Endothelial cell of umbilical vein (primary cell): ENCODE measurements around the gene MCCC2. TPM values are rescaled to one million over a fixed set of nuclear protein-coding genes. Genes with fewer than 3 reads are reported as not detected.

Experiments
- Bru-seq: library from RNA; stranded (reverse); fragments of 400-500 nt; gene quantifications from one replicate; lab custom pipeline; 2021; lab: Mats Ljungman, UMichigan
- BruChase-seq, 2 experiments: library from RNA; stranded (reverse); fragments of 400-500 nt; gene quantifications; one replicate each; lab custom pipeline; 2021; lab: Mats Ljungman, UMichigan
- BruUV-seq: library from RNA; stranded (reverse); fragments of 400-500 nt; replicated peaks from 2 replicates; lab custom pipeline; 2021; lab: Mats Ljungman, UMichigan
- CTCF ChIA-PET: fragments of 300-600, 350-600 bp; sonication (Branson Sonifier 250); formaldehyde crosslinking; loops from one replicate; lab custom pipeline; 2021; ENCODE audit warnings: antibody characterized with exemption, inconsistent platforms; lab: Charles Lee
- POLR2A ChIA-PET: fragments of 300-600, 350-600 bp; sonication (Branson Sonifier 250); formaldehyde crosslinking; loops from one replicate; lab custom pipeline; 2021; ENCODE audit warnings: antibody characterized with exemption, inconsistent platforms; lab: Charles Lee
- DNase-seq: peaks from one replicate; pipeline ENCODE4 v3.0.0-alpha.2; 2011; ENCODE audit warnings: low read depth, low spot score
- FAIRE-seq: peaks from 2 replicates; lab custom pipeline; 2011; peaks lifted over from hg19 to GRCh38; lab: Jason Lieb, UNC
- H2AFZ ChIP-seq: 2 replicates; pipeline ENCODE4 v1.6.0; 2012; ENCODE audit warnings: low read depth, low read length, control low read depth, inconsistent platforms
- H3K27ac ChIP-seq: 2 replicates; pipeline ENCODE4 v1.5.1; 2011; ENCODE audit warnings: low read depth, mild to moderate bottlenecking, control low read depth, low read length, moderate library complexity; ENCODE audit not compliant: insufficient read depth
- H3K27me3 ChIP-seq, 2 experiments: 2 replicates each; pipeline versions ENCODE4 v1.6.0 to v1.6.1; 2011; ENCODE audit warnings: low read length in 2 of 2, mixed read lengths in 1 of 2; ENCODE audit not compliant: control insufficient read depth in 2 of 2, insufficient read depth in 2 of 2
- H3K36me3 ChIP-seq, 2 experiments: 2 replicates in 1 of 2; 3 replicates in 1 of 2; pipeline ENCODE4 v1.5.1; 2011; ENCODE audit warnings: low read length in 2 of 2, mild to moderate bottlenecking in 1 of 2, moderate library complexity in 1 of 2; ENCODE audit not compliant: control insufficient read depth in 2 of 2, insufficient read depth in 2 of 2; ENCODE audit errors: extremely low read depth in 1 of 2
- H3K4me1 ChIP-seq: 3 replicates; pipeline ENCODE4 v1.5.1; 2011; ENCODE audit warnings: mild to moderate bottlenecking, low read length; ENCODE audit not compliant: control insufficient read depth, insufficient read depth; ENCODE audit errors: extremely low read depth
- H3K4me2 ChIP-seq: 2 replicates; pipeline ENCODE4 v1.6.1; 2011; ENCODE audit warnings: low read length, control low read depth, mixed read lengths; ENCODE audit not compliant: insufficient read depth
- H3K4me3 ChIP-seq, 3 experiments: fragments of 200-600 bp in 1 of 3; sonication (generic), shearing (Covaris generic) in 1 of 3; replicated peaks in 1 of 3; 2 replicates each; pipeline ENCODE4 v1.5.1; 2011 to 2016; ENCODE audit warnings: control low read depth in 3 of 3, low read length in 3 of 3, mild to moderate bottlenecking in 2 of 3, inconsistent platforms in 1 of 3, low read depth in 1 of 3, moderate library complexity in 1 of 3; ENCODE audit not compliant: insufficient read depth in 1 of 3
- H3K79me2 ChIP-seq: 2 replicates; pipeline ENCODE4 v1.6.0; 2012; ENCODE audit warnings: low read length, inconsistent platforms; ENCODE audit not compliant: control insufficient read depth, insufficient read depth
- H3K9ac ChIP-seq: replicated peaks from 2 replicates; pipeline ENCODE3; 2011; ENCODE audit warnings: low read length, control low read depth; ENCODE audit not compliant: insufficient read depth; ENCODE audit errors: extremely low read depth
- H3K9me1 ChIP-seq: replicated peaks from 3 replicates; pipeline ENCODE4 v1.6.0; 2011; ENCODE audit warnings: mild to moderate bottlenecking, low read length; ENCODE audit not compliant: control insufficient read depth, insufficient read depth; ENCODE audit errors: extremely low read depth
- H3K9me3 ChIP-seq: replicated peaks from 2 replicates; pipeline ENCODE4 v1.5.1; 2012; ENCODE audit warnings: low read length, inconsistent platforms; ENCODE audit not compliant: control insufficient read depth, insufficient read depth
- H4K20me1 ChIP-seq: replicated peaks from 2 replicates; pipeline ENCODE3; 2011; ENCODE audit warnings: mild to moderate bottlenecking, low read length; ENCODE audit not compliant: control insufficient read depth, insufficient read depth; ENCODE audit errors: extremely low read depth
- EZH2 ChIP-seq: IDR thresholded peaks from 2 replicates; pipeline ENCODE4 v1.6.1; 2012; ENCODE audit warnings: borderline replicate concordance, low read depth, mild to moderate bottlenecking, moderate library complexity, low read length, inconsistent platforms; ENCODE audit not compliant: severe bottlenecking
- FOS ChIP-seq: IDR thresholded peaks from 2 replicates; pipeline ENCODE4 v1.6.1; 2011; ENCODE audit warnings: mild to moderate bottlenecking, low read length, moderate library complexity, borderline replicate concordance; ENCODE audit not compliant: insufficient read depth
- GATA2 ChIP-seq: IDR thresholded peaks from 2 replicates; pipeline ENCODE4 v1.7.0; 2011; ENCODE audit warnings: low read depth, mild to moderate bottlenecking, moderate library complexity, mixed read lengths, low read length; ENCODE audit not compliant: insufficient read length, insufficient read depth
- JUN ChIP-seq: IDR thresholded peaks from 2 replicates; pipeline ENCODE4 v1.6.1; 2011; ENCODE audit warnings: borderline replicate concordance, low read depth; ENCODE audit not compliant: insufficient read length, insufficient read depth
- MYC ChIP-seq: IDR thresholded peaks from one replicate; pipeline ENCODE4 v1.6.1; 2011; ENCODE audit warnings: mild to moderate bottlenecking, low read depth, low read length
- POLR2A ChIP-seq: IDR thresholded peaks from 2 replicates; pipeline ENCODE4 v1.6.1; 2012; ENCODE audit warnings: low read depth, mild to moderate bottlenecking, control low read depth, low read length
- POLR2AphosphoS5 ChIP-seq: IDR thresholded peaks from 2 replicates; pipeline ENCODE4 v1.6.1; 2012; ENCODE audit warnings: low read depth, mild to moderate bottlenecking, control low read depth, low read length, moderate library complexity; ENCODE audit not compliant: insufficient read depth
- dilution Hi-C: fragments of 300-500 bp; cut with MboI; formaldehyde crosslinking; loops from one replicate; pipeline ENCODE4 v1.15.0; 2019; ENCODE audit warnings: low sequenced_read_pairs; ENCODE audit not compliant: extremely low pct_ligation_motif_present
- intact Hi-C: fragments of 100-400 bp; cut with micrococcal nuclease; formaldehyde crosslinking; loops from one replicate; pipeline ENCODE4 v1.10.0; 2022
- long read RNA-seq: library from polyadenylated mRNA; stranded (forward); transcript quantifications from one replicate; pipeline ENCODE4 v2.0.0, GENCODE V29; 2021
- polyA minus RNA-seq, 3 experiments: library from RNA; depleted of rRNA, polyadenylated mRNA; stranded (reverse); fragments of >200 nt; gene quantifications; 1 replicate in 1 of 3; 2 replicates in 2 of 3; pipeline ENCODE4 v1.2.3, GENCODE V29; 2011
- polyA plus RNA-seq, 4 experiments: library from polyadenylated mRNA; depleted of rRNA in 3 of 4; stranded (reverse) in 3 of 4; unstranded in 1 of 4; fragments of >200 nt; gene quantifications; 2 replicates each; pipeline versions ENCODE4 v1.2.1 to v1.2.3, GENCODE V29; 2011 to 2012; ENCODE audit warnings: missing spikeins in 1 of 4
- total RNA-seq: library from RNA; stranded (reverse); gene quantifications from 2 replicates; pipeline ENCODE4 v1.2.3, GENCODE V29; 2021
- TF ChIP-seq, protein P1 (sequence below), 2 donors: IDR thresholded peaks; 1 replicate in 1 of 2; 2 replicates in 1 of 2; pipeline ENCODE4 v1.5.1; 2011; ENCODE audit warnings: low read length in 2 of 2, mild to moderate bottlenecking in 2 of 2, moderate library complexity in 2 of 2, control low read depth in 1 of 2, inconsistent platforms in 1 of 2, low read depth in 1 of 2; ENCODE audit not compliant: insufficient read depth in 1 of 2; ENCODE audit errors: extremely low read depth in 1 of 2
- TF ChIP-seq, protein P2 (sequence below): IDR thresholded peaks from 2 replicates; pipeline ENCODE4 v1.6.1; 2011; ENCODE audit not compliant: insufficient read depth, insufficient read length

MCCC2 gene
- total RNA-seq (27.8 and 28.6 TPM in 2 replicates), polyA plus RNA-seq (25.7 and 27.9 TPM in 2 replicates), polyA minus RNA-seq (27.4 and 31.2 TPM in 2 replicates), Bru-seq, nascent RNA (percentile 64 among the genes with signal in this experiment), BruChase-seq, experiment 1, labeled RNA remaining after a 6-hour chase (percentile 63 among the genes with signal in this experiment), BruChase-seq, experiment 2, labeled RNA remaining after a 2-hour chase (percentile 57 among the genes with signal in this experiment)
- 19.8 and 20.2 TPM in 2 replicates for polyA plus RNA-seq (2011; cell fraction: cytosol; rRNA removed)
- 24.2 and 27.1 TPM in 2 replicates for polyA plus RNA-seq (2011; cell fraction: nucleus; rRNA removed)
- polyA plus RNA-seq (2012) = 22.5 and 26.0 TPM in 2 replicates
- polyA minus RNA-seq (2011; cell fraction: cytosol; rRNA and poly(A)+ RNA removed) = 28.7 TPM
- 13.0 and 20.1 TPM in 2 replicates for polyA minus RNA-seq (2011; cell fraction: nucleus; rRNA and poly(A)+ RNA removed)
- long read RNA-seq, transcript MCCC2-201 (17 exons, 3,665 nt) = major isoform, 11 of 26 reads
- long read RNA-seq, partial matches to known transcripts = 1 of 26 reads
- long read RNA-seq, other reads (novel, unspliced or antisense) = 13 of 26 reads

DNA sequence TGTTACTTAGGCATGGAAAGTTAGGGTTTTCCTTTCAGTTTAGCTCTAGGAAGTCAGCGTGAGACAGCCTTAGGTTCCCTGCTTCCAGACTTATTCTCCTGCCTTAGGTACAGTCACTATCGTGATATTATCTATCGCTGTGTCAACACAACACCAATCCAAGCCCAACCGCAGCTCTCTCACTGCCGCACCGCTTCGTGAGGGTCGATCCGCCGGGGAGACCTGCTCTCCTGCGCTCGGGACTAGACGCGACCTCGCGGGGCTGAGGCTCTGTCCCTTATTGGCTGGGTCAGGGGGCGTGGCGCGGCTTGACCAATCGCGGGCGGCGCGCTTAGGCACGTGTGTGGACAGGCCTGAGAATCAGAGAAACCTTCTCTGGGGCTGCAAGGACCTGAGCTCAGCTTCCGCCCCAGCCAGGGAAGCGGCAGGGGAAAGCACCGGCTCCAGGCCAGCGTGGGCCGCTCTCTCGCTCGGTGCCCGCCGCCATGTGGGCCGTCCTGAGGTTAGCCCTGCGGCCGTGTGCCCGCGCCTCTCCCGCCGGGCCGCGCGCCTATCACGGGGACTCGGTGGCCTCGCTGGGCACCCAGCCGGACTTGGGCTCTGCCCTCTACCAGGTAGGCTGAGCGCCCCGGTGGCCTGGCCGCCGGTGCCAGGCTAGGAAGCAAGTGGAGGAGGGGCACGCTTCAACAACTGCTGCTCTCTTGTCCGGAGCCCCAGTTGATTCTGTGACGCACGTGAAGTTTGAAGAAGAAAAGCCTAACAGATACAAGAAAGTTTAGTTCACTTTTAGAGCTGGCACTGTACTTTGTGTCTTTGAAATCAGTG lies at the start of gene MCCC2:
MCCC2 (plus strand) TSS at position 400 of the 825 bp plus-strand sequence; CDS start at position 486, 86 bp downstream.
- Histone ChIP-seq H3K4me2 (peak within 1 kb of the TSS; percentile 62), H3K27me3 (no peaks in the 10 kb centered on the region), H3K36me3 (no peaks in the 10 kb centered on the region), H3K79me2 (peaks cover 2% of the 10 kb centered on the region), H3K9ac (peak within 1 kb of the TSS; percentile 76), H3K9me1 (no peaks in the 10 kb centered on the region), H3K4me1 (peaks cover 3% of the 10 kb centered on the region), H3K4me3 (peak within 1 kb of the TSS; percentile 61 to 75 (median 63)), H3K9me3 (no peaks in the 10 kb centered on the region), H4K20me1 (no peaks in the 10 kb centered on the region), H2AFZ (peak within 1 kb of the TSS; percentile 76), H3K27ac (peak within 1 kb of the TSS; percentile 46)
- TF ChIP-seq FOS (no peak), JUN (no peak), POLR2A (peak; percentile 61), POLR2AphosphoS5 (peak; percentile 76), EZH2 (no peak), GATA2 (no peak), MYC (no peak)
- TF ChIP-seq, protein P1, sequence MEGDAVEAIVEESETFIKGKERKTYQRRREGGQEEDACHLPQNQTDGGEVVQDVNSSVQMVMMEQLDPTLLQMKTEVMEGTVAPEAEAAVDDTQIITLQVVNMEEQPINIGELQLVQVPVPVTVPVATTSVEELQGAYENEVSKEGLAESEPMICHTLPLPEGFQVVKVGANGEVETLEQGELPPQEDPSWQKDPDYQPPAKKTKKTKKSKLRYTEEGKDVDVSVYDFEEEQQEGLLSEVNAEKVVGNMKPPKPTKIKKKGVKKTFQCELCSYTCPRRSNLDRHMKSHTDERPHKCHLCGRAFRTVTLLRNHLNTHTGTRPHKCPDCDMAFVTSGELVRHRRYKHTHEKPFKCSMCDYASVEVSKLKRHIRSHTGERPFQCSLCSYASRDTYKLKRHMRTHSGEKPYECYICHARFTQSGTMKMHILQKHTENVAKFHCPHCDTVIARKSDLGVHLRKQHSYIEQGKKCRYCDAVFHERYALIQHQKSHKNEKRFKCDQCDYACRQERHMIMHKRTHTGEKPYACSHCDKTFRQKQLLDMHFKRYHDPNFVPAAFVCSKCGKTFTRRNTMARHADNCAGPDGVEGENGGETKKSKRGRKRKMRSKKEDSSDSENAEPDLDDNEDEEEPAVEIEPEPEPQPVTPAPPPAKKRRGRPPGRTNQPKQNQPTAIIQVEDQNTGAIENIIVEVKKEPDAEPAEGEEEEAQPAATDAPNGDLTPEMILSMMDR (IDR thresholded peaks at IDR 0.05; ENCODE audit: extremely low read depth in 1 of 2, insufficient read depth in 1 of 2, low read depth in 1 of 2, low read length in 2 of 2) = no peak
- TF ChIP-seq, protein P2, sequence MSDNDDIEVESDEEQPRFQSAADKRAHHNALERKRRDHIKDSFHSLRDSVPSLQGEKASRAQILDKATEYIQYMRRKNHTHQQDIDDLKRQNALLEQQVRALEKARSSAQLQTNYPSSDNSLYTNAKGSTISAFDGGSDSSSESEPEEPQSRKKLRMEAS = peak; percentile 83
- CTCF ChIA-PET = interaction anchor here (2.7 kb wide), 1 partner anchor 14 kb away, joined by 26 read pairs; no protein-coding TSS in a partner anchor
- dilution Hi-C loops = no loop called here
- BruUV-seq = TSS peak; percentile 75
- intact Hi-C loops = loop anchor here (2.0 to 5.0 kb wide), 2 partner anchors 14 to 170 kb away; no protein-coding TSS in a partner anchor
- DNase-seq (peak; percentile 97), FAIRE-seq (peak; percentile 98)
- POLR2A ChIA-PET = interaction anchor here (1.0 to 1.2 kb wide), 2 partner anchors 14 to 30 kb away, joined by 4 to 8 read pairs; no protein-coding TSS in a partner anchor
